NK-92 treated with Interleukin-12 subunit alpha and Interleukin-12 subunit beta, amount 100 ng/mL, for 24 hours (cell line): ENCODE measurements around the gene FRK.

Source experiments
- DNase-seq: peaks from one replicate; lab custom pipeline; 2025; lab: John Stamatoyannopoulos, UW

Gene FRK

GRCh38 chr6:115887891-115888290, 172.8 kb downstream of the FRK start:
- no peak for DNase-seq

- DNase-seq = no peak
These were observed 174.9 kb downstream of the FRK start for GRCh38 chr6:115885636-115886366.

GRCh38 chr6:115882771-115883170, 177.9 kb downstream of the FRK start:
- DNase-seq = no peak

GRCh38 chr6:115882174-115882573, 178.5 kb downstream of the FRK start:
- no peak for DNase-seq
